ENCODE results near the gene SGMS1. TPM values are rescaled to one million over a fixed set of nuclear protein-coding genes. Genes with fewer than 3 reads are reported as not detected.
A peak's percentile ranks its signal among the peaks of the same experiment; 100 is the strongest.

The SGMS1 gene
- total RNA-seq, 2 donors from 2014 or later: 32.5 to 35.9 TPM

- Histone ChIP-seq H3K27me3 (no peaks in the 10 kb centered on the region), H3K4me1 (peaks cover 0 to 70% of the 10 kb centered on the region in 2 donors), H3K27ac (peak overlapping the region; percentile 38 to 63), H3K9me3 (no peaks in the 10 kb centered on the region), H3K4me3 (no peak overlapping the region), H3K36me3 (no peaks in the 10 kb centered on the region)
- DNase-seq (ENCODE audit: low spot score): peak; percentile 76
- no peak for TF ChIP-seq CTCF (IDR thresholded peaks at IDR 0.05)
Observed at GRCh38 chr10:50605269-50605950, 18.3 kb downstream of the SGMS1 start.

GRCh38 chr10:50604809-50605208 is 18.9 kb downstream of the SGMS1 start:
- H3K27me3 ChIP-seq: no peaks in the 10 kb centered on the region
- no peak overlapping the region for H3K4me3 ChIP-seq
- DNase-seq (ENCODE audit: low spot score): no peak
- H3K4me1 ChIP-seq: peaks cover 0 to 68% of the 10 kb centered on the region in 2 donors
- H3K9me3 ChIP-seq: no peaks in the 10 kb centered on the region
- no peak for TF ChIP-seq CTCF (IDR thresholded peaks at IDR 0.05)
- H3K27ac ChIP-seq: peak overlapping the region; percentile 38 to 63
- no peaks in the 10 kb centered on the region for H3K36me3 ChIP-seq

- no peaks in the 10 kb centered on the region for H3K9me3 ChIP-seq
- TF ChIP-seq CTCF (IDR thresholded peaks at IDR 0.05): no peak
- peaks cover 0 to 71% of the 10 kb centered on the region in 2 donors for H3K4me1 ChIP-seq
- H3K36me3 ChIP-seq: no peaks in the 10 kb centered on the region
- peak overlapping the region; percentile 38 to 63 for H3K27ac ChIP-seq
- H3K4me3 ChIP-seq: no peak overlapping the region
- no peaks in the 10 kb centered on the region for H3K27me3 ChIP-seq
- DNase-seq (ENCODE audit: low spot score): no peak
Observed at GRCh38 chr10:50604049-50604640, 19.6 kb downstream of the SGMS1 start.

- Histone ChIP-seq H3K36me3 (no peaks in the 10 kb centered on the region), H3K27me3 (no peaks in the 10 kb centered on the region), H3K4me3 (no peak overlapping the region), H3K4me1 (peaks cover 0 to 77% of the 10 kb centered on the region in 2 donors), H3K27ac (peak overlapping the region in 1 of 2 donors; percentile 63), H3K9me3 (no peaks in the 10 kb centered on the region)
- DNase-seq (ENCODE audit: low spot score): no peak
- TF ChIP-seq CTCF (IDR thresholded peaks at IDR 0.05): no peak
Observed at GRCh38 chr10:50603151-50603850, 20.5 kb downstream of the SGMS1 start.

- no peaks in the 10 kb centered on the region for H3K27me3 ChIP-seq
- no peak for DNase-seq (ENCODE audit: low spot score)
- no peak overlapping the region for H3K4me3 ChIP-seq
- H3K27ac ChIP-seq: peak overlapping the region in 1 of 2 donors; percentile 63
- H3K9me3 ChIP-seq: no peaks in the 10 kb centered on the region
- TF ChIP-seq CTCF (IDR thresholded peaks at IDR 0.05): no peak
- peaks cover 0 to 72% of the 10 kb centered on the region in 2 donors for H3K4me1 ChIP-seq
- H3K36me3 ChIP-seq: no peaks in the 10 kb centered on the region
Observed at GRCh38 chr10:50601974-50602373, 21.8 kb downstream of the SGMS1 start.

Data from right atrium auricular region (tissue), 2 donors.